ENCODE data around the gene MAP4K3.
"Not testable (repeated sequence)": the region's sequence is repeated elsewhere in the genome, so short reads cannot be mapped to it uniquely, and the experiment has no call there.

Gene MAP4K3

DNA sequence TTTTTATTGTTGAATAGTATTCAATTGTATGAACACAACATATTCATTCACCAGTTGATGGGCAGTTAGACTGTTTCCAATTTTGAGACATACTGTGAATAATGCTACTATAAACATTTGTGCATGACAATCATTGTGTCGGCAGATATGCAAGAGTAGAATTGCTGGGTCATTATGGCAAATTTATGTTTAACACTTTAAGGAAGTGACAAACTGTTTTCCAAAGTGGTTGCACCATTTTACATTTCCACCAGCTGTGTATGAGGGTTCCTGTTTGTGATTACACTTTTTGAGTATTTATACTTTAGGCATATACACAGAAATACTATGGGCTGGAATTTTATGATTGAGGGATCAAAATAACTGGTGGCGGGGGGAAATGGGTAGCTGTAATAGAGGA lies 61.2 kb downstream of the MAP4K3 start:
- no peak for DNase-seq (ENCODE audit: low read depth in 2 of 2)

DNA sequence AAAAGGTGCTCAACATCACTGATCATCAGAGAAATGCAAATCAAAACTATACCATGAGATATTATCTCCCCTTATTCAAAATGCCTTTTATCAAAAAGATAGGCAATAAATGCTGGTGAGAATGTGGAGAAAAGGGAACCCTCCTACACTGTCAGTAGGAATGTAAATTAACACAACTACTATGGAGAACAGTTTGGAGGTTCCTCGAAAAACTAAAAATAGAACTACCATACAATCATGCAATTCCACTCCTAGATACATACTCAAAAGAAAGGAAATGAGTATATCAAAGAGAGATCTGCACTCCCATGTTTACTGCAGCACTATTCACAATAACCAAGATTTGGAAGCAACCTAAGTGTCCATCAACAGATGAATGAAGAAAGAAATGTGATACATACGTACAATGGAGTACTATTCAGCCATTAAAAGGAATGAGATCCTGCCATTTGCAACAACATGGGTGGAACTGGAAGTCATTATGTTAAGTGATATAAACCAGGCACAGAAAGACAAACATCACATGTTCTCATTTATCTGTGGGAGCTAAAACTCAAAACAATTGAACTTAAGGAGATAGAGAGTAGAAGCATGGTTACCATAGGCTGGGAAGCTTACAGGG lies 63.8 kb downstream of the MAP4K3 start:
- no peak for DNase-seq (ENCODE audit: low read depth in 2 of 2)

DNA sequence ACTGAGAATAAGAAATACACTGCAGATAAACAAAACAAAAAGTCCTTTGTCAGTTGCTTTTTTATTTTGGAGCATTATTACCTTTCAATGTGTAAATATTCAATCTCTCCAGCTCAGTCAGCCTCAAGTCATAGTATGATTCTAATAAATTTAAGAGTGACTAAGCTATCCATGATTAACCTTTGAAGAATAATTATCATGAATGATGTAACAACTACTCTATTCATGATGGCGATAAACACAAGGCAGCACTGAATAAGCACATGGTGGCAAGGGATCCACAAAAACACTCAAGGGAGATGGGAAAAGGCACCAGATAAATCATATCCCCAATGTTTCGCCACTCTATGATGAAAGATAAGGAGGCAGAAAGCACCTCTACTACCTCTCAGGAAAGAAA lies 67.0 kb downstream of the MAP4K3 start:
- DNase-seq (ENCODE audit: low read depth in 2 of 2), result no peak

DNA sequence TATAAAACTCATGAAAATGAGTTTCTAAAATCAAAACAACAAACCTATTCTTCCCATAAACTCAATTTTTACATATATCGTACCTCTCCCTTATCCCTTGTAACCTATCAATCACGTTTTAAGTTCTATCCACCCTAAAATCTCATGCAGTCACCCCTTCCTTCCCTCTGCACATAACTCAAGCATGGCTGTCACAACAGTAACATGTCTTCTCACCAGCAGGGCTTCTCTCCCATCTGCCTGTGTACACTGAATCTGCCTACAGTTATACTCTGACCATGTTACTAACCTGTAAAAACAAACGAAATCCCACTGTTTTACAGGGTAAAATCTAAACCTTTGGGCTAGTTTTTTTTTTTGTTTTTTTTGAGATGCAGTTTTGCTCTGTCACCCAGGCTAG lies 68.2 kb downstream of the MAP4K3 start:
- no peak for DNase-seq (ENCODE audit: low read depth in 2 of 2)

DNA sequence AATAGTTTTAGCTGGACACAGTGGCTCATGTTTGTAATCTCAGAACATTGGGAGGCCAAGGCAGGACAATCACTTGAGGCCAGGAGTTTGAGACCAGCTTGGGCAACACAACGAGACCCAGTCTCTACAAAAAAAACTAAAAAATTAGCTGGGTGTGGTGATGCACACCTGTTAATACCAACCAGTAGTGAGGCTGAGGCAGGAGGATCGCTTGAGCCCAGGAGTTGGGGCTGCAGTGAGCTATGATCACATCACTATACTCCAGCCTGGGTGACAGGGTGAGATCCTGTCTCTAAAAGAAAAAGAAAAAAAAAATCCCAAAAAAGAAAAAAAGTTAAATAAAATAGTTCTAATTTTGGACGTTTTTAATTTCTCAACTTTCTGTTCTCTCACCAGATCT lies 68.7 kb downstream of the MAP4K3 start:
- DNase-seq (ENCODE audit: low read depth in 2 of 2), result no peak

DNA sequence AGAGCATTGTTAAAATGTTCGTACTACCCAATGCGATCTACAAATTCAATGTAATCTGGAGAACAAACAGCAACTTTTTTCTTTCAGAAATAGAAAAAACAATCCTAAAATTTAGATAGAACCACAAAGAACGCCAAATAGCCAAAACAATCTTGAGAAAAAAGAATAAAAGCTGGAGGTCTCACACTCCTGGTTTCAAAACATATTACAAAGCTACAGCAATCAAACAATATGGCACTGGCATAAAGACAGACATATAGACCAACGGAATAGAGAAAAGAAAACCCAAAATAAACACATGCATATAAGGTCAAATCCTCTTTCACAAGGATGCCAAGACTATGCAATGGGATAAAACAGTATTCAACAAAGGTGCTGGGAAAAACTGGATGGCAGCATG lies 74.5 kb downstream of the MAP4K3 start:
- DNase-seq (ENCODE audit: low read depth in 2 of 2), result no peak

DNA sequence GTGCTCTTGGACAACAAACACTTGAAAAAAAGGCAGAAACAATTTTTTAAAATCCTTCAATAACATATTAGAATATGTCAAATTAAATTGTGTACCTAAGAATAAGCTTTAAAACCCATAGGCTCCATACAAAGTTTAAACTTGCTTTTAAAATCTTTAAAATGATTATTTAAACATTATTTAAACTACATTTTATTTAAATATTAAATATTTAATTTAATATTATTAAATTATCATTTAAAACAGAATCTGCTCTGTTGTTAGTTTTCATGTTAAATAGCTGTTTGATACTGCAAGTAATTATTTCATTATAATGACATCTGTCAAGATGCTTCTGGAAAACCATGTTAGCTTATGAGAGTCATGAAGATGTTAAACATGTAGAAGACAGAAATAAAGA lies 75.6 kb downstream of the MAP4K3 start:
- no peak for DNase-seq (ENCODE audit: low read depth in 2 of 2)

DNA sequence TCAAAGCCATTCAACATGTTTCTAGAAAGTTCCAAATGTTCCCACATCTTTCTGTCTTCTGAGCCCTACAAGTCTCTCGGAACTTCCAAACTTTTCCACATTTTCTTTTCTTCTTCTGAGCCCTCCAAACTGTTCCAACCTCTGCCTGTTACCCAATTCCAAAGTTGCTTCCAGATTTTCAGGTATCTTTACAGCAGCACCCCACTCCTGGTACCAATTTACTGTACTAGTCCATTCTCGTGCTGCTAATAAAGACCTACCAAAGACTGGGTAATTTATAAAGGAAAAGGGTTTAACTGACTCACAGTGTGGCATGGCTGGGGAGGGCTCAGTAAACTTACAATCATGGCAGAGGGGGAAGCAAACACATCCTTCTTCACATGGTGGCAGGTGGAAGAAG lies 76.7 kb downstream of the MAP4K3 start:
- DNase-seq (ENCODE audit: low read depth in 2 of 2), result not testable (repeated sequence)

DNA sequence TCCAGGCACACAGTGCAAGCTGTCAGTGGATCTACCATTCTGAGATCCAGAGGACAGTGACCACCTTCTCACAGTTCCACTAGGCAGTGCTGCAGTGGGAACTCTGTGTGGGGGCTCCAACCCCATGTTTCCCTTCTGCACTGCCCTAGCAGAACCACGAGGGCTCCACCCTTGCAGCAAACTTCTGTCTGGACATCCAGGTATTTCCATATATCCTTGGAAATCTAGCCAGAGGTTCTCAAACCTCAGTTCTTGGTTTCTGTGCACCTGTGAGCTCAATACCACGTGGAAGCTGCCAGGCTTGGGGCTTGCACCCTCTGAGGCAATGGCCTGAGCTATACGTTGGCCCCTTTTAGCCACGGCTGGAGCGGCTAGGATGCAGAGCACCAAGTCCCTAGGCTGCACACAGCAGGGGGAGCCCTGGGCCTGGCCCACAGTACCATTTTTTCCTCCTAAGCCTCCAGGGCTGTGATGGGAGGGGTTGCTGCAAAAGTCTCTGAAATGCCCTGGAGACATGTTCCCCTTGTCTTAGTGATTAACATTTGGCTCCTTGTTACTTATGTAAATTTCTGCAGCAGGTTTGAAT lies 77.5 kb downstream of the MAP4K3 start:
- DNase-seq (ENCODE audit: low read depth in 2 of 2), result no peak

DNA sequence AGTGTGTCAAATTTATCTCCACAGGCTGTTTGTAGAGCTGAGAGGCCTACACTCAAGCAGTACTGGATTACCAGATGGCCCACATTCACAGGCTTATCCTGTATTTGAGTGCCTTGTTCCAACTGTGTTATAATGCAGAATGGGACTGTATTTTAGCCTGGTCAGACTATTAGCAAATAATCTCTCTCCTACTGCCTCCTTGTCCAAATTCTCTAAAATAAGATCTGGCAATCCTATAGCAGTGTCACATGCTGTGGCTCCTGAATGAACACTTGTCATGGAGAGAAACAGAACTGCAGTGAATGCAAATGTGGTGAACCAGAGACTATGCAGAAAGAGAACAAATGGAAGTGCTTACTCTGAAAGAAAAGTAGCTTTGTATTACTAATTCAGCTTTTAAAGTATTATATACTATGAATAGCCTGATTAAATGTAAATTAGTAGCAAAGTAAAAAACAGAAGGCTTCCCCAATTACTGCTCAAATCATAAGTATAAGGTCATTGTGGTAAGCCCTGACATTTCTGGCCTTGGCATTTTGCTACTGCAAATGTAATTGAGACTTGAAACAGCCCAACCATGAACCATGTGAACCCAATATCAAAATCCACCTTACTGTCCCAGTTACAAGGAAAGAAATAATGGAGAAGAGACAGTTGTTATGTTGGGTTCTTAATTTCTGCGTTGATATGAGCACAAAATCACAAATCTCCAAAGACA lies 80.0 kb downstream of the MAP4K3 start:
- no peak for DNase-seq (ENCODE audit: low read depth in 2 of 2)

DNA sequence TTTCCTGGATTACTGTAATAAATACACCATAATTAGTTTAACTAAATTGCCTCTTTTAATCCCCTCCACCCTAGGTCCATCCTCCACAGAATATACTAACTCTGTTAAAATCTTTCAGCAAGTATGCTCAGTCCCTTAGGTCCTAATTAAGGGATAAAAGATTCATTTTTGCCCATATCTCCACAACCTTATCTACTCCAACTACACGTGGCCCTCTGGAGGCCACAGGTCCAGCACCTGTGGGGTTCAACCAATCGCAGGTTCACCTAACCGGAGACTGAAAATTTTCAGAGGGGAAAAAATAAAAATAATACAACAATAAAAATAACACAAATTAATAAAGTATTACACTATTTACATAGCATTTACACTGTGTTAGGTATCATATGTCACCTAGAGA lies 86.4 kb downstream of the MAP4K3 start:
- DNase-seq (ENCODE audit: low read depth in 2 of 2), result no peak

DNA sequence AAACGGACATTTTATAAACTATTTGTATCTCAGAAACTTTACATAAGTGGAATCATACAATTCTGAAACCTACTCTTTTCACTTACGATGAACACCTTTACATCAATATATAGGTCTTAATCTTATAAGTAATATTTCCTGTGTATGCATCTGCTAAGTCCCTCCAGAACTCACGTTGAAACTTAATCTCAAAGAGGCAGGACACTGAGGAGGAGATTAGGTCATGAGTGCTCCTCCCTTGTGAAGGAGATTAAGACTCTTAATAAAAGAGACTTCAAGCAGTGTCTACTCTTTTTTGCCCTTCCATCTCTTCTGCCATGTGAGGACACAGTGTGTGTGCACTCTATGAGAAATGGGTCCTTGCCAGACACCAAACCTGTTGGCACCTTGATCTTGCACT lies 98.6 kb downstream of the MAP4K3 start:
- no peak for DNase-seq (ENCODE audit: low read depth in 2 of 2)

DNA sequence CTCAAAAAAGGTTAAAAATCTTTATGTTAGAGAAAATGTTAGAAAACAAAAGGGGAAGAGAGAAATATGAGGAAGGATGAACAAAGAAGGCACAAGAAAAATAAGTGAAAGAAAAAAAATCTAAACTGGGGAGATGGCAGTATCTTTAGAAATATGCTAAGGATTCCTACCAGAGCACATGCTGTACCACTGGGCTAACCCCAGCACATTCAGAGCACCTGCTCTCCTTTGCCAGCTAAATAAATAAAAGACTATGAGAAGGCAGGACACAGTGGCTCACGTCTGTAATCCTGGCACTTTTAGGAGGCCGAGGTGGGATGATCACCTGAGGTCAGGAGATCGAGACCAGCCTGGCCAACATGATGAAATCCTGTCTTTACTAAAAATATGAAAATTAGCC lies 101.2 kb downstream of the MAP4K3 start:
- DNase-seq (ENCODE audit: low read depth in 2 of 2), result no peak

DNA sequence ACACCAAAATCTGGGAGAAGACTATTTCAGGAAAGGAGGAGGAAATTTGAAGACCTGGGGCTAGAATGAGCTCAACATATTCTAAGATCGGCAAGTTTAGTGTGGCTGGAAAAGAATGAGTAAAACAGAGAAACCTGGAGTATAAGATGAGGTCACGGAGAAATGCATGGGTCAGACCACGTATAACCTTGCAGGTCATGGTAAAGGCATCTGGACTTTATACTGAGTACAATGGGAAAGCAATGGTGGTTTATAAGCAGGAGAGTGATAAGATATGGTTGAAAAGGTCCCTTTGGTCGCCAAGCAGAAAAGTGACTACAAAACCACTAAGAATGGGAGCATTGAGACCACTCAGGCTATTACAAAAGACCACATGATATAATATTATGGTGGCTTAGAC lies 102.1 kb downstream of the MAP4K3 start:
- no peak for DNase-seq (ENCODE audit: low read depth in 2 of 2)

DNA sequence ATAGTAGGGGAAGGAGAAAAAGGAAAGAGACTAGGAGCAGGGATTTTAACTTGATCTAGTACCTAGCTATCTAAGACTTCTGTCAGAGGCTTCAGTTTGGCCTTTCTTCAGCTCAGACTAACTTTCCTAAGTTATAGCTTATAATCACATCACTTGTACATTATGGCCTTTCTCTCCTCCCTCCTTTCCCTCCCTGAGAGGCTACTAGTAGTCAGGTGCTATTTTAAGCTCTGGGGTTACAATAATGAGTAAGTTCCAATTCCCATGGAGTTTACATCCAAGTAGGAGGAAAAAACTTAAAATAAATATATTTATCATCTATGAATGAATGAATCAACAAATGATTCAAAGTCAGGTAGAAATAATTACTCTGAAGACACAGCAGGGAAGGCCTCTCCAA lies 102.6 kb downstream of the MAP4K3 start:
- DNase-seq (ENCODE audit: low read depth in 2 of 2), result no peak

DNA sequence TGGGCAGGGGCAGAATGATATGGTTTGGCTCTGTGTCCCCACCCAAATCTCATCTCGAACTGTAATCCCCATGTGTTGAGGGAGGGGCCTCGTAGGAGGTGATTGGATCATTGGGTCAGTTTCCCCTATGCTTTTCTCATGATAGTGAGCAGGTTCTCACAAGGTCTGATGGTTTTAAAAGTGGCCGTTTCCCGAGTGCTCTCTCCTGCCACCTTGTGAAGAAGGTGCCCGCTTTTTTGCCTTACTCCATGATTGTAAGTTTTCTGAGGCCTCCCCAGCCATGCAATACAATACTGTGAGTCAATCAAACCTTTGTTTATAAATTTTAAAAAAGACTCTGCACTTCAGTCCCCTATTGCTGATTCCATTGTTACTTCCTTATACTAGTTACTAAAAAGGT lies 110.4 kb downstream of the MAP4K3 start:
- no peak for DNase-seq (ENCODE audit: low read depth in 2 of 2)

DNA sequence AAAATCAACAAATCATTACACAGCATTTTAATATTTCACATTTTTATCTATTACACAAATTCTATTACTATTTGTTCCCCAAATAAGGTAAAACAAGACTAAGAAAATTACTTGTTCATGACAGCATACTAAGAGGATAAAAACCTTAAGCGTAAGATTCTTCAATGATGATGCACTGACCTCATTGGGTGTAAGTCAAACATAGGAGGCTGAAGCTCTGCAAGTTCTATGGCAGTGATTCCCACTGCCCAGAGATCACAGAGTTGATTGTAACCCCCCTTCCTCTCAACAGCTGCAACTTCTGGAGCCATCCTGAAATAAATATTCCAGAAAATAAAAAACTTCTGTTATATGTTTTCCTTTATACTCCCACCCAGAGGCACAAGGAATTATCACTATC lies 111.1 kb downstream of the MAP4K3 start:
- no peak for DNase-seq (ENCODE audit: low read depth in 2 of 2)

DNA sequence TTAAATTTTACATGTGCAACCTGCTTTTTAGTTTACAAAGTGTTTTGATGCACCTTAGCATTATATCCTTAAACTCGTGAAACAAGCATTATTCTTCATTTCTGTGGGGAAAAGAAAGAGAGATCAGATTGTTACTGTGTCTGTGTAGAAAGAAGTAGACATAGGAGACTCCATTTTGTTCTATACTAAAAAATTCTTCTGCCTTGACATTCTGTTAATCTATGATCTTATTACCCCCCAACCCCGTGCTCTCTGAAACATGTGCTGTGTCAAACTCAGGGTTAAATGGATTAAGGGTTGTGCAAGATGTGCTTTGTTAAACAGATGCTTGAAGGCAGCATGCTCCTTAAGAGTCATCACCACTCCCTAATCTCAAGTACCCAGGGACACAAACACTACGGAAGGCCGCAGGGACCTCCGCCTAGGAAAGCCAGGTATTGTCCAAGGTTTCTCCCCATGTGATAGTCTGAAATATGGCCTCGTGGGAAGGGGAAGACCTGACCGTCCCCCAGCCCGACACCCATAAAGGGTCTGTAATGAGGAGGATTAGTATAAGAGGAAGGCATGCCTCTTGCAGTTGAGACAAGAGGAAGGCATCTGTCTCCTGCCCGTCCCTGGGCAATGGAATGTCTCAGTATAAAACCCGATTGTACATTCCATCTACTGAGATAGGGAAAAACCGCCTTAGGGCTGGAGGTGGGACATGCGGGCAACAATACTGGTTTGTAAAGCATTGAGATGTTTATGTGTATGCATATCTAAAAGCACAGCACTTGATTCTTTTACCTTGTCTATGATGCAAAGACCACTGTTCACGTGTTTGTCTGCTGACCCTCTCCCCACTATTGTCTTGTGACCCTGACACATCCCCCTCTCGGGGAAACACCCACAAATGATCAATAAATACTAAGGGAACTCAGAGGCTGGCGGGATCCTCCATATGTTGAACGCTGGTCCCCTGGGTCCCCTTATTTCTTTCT lies 115.7 kb downstream of the MAP4K3 start:
- not testable (repeated sequence) for DNase-seq (ENCODE audit: low read depth in 2 of 2)

DNA sequence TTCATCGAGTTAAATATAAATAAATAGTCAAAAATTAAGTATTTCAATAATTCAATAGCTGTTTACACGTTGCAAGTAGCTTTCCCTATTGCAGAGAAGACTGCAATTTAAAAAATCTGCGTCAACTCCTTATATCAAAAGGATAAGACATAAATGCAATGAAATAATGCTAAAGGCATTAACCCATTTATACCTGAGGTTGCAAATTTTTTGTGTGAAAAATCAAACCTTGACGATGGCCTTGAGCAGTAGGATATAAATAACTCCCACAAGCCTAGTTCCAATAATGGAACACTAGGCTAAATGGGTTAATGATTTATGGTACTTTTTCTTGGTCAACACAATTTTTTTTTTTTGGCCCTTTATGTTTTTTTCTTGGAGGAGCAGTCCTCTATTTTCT lies 116.9 kb downstream of the MAP4K3 start:
- no peak for DNase-seq (ENCODE audit: low read depth in 2 of 2)

DNA sequence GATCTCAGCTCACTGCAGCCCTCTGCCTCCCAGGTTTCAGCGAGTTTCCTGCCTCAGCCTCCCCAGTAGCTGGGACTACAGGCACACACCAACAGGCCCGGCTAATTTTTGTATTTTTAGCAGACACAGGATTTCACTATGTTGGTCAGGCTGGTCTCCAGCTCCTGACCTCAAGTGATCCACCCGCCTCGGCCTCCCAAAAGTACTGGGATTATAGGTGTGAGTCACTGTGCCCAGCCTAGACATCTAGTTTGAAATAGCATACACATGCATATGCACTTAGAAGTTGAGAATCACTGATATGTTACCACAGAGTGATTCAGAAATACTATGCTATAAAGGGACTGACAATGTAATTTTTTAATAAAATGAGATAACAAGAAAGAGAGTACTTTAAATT lies 123.5 kb downstream of the MAP4K3 start:
- DNase-seq (ENCODE audit: low read depth in 2 of 2), result no peak

DNA sequence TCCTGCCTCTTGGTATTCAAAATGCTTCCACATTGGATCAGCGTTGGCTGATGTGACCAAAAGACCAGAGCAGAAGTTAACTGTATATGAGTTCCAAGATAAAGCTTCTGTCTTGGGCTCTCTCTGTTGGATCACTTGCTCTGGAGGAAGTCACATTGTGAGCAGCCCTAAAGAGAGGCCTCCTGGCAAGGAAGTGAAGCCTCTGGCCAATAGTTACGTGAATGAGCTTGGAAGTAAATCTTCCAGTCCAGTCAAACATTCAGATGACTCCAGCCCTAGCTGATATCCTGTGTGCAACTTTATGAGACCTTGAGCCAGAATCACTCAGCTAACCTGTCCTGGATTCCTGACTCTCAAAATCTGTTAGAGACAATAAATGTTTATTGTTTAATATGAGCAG lies 125.6 kb downstream of the MAP4K3 start:
- no peak for DNase-seq (ENCODE audit: low read depth in 2 of 2)

DNA sequence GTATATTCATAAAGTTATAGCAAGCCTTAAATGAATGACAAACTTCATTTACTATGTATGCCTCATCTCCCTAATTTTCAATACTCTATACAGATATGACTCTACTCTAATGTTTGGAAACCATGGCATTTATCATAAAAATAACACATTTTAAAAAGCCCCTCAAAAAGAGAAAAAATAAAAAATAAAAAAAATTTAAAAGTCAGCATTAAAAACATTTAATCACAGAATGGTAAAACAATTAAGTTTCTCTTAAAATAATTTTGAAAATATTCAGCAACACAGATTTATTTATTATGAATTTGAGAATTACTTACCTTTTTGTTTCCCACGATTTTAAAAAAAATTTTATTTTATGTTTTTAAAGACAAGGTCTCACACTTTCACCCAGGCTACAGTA lies 128.3 kb downstream of the MAP4K3 start:
- DNase-seq (ENCODE audit: low read depth in 2 of 2), result no peak

Measured in stimulated activated CD4-positive, alpha-beta T cell treated with anti-CD3 and anti-CD28 coated beads, Interleukin-15, amount 100 ng/mL, for 48 hours (primary cell).